HFF-Myc (cell line): Measurements from ENCODE around the gene BEST4.

ENCODE experiments used
- DNase-seq: peaks from one replicate; pipeline ENCODE4 v3.0.0-alpha.2; 2011; ENCODE audit warnings: low read depth; ENCODE audit errors: extremely low read depth
- H3K4me3 ChIP-seq: replicated peaks from 2 replicates; pipeline ENCODE4 v1.5.1; 2011; ENCODE audit warnings: low read depth, mild to moderate bottlenecking, control low read depth, low read length
- TF ChIP-seq, protein P1 (sequence below): IDR thresholded peaks from 2 replicates; pipeline ENCODE4 v1.5.1; 2012; ENCODE audit warnings: mild to moderate bottlenecking, low read depth, low read length, control low read depth; ENCODE audit errors: missing control alignments

The BEST4 gene

DNA sequence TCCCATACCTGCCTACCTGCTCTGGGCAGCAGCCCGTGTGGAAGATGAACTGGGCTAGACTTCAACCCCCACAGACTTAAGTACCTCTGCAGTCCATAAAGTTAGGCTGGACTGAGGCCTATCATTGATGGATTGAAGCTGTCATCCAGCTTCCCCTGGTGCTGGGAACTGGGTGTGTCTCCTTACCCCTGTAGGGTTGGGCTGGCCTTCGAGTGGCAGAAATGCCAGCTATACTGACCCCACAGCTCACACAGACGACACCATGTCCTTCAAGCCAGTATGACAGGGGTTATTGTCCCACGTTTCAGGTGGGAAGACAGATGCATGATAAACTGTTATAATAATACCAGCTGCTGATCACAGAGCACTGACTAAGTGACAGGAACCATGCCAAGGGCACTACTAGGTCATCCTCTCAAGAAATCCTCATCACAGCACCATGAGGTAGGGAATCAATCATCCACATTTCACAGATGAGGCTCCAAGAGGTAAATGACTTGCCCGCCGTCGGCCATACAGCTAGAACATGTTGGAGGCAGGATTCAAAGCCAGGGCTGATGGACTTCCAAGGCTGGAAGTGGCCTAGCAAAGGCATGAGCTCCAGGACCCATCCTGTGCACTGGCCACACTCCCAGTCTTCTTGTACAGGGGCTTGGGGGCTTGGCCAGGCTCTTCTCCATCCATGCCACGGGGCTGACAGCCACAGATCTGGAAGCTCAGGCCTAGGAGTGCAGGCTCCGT is at the start of gene BEST4:
TSS of gene BEST4 (minus strand) at position 51 of the 741 bp plus-strand sequence. CDS start 465 bp downstream, outside the sequence.
- TF ChIP-seq, protein P1, sequence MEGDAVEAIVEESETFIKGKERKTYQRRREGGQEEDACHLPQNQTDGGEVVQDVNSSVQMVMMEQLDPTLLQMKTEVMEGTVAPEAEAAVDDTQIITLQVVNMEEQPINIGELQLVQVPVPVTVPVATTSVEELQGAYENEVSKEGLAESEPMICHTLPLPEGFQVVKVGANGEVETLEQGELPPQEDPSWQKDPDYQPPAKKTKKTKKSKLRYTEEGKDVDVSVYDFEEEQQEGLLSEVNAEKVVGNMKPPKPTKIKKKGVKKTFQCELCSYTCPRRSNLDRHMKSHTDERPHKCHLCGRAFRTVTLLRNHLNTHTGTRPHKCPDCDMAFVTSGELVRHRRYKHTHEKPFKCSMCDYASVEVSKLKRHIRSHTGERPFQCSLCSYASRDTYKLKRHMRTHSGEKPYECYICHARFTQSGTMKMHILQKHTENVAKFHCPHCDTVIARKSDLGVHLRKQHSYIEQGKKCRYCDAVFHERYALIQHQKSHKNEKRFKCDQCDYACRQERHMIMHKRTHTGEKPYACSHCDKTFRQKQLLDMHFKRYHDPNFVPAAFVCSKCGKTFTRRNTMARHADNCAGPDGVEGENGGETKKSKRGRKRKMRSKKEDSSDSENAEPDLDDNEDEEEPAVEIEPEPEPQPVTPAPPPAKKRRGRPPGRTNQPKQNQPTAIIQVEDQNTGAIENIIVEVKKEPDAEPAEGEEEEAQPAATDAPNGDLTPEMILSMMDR = no peak
- no peak within 1 kb of the TSS for H3K4me3 ChIP-seq
- DNase-seq = no peak

DNA sequence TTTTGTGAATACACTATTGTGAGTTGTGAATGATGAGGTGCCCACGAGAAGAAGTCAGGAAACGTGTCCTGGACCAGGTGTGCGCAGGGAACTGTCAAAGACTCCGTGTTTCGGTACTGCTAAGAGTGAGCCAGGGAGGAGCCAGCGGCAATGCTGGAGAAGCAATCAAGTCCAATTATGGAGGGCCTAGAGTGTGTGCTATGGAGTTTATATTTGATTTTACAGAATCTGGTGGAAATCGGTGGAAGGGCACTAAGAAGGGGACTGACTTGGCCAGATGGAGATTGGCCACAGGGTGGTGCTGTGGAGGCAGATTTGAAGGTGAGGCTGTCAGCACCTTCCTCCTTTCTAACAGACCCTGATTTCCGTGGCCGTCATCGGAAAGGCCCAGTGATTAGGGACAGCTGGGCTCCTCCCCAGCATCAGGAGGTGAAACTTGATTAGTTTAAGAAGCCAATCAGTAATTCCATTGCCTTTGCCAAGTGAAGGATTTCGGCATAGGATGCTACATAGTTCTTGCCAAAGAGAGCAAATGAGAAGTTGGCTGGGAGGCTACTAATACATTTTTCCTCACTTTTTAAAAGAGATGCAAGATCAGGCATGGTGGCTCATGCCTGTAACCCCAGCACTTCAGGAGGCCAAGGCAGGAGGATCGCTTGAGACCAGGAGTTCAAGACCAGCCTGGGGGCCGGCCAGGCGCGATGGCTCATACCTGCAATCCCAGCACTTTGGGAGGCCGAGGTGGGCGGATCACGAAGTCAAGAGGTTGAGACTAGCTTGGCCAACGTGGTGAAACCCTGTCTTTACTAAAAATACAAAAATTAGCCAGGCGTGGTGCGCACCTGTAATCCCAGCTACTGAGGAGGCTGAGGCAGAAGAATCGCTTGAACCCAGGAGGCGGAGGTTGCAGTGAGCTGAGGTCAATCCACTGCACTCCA is 48.0 kb upstream of the BEST4 start:
- peak; percentile 61 for DNase-seq
- no peak overlapping the region for H3K4me3 ChIP-seq
- TF ChIP-seq, protein P1 = peak; percentile 91

DNA sequence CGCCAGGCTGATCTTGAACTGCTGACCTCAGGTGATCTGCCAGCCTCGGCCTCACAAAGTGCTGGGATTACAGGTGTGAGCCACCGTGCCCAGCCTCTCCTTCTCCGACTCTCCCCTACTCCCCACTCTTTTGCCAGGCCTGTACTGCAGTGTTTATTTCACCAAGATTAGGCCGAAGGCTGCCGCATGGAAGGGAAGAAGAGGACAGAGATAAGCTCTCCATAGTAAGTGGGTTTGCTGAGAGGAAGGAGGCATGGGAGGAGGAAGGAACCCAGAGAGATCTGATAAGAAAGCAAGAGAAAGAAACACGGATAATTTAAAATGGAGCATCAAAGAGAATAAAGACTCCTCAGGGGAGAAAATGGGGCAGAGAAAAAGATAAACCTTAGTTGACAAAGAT is 46.4 kb upstream of the BEST4 start:
- TF ChIP-seq, protein P1 = no peak
- no peak overlapping the region for H3K4me3 ChIP-seq
- DNase-seq = no peak

DNA sequence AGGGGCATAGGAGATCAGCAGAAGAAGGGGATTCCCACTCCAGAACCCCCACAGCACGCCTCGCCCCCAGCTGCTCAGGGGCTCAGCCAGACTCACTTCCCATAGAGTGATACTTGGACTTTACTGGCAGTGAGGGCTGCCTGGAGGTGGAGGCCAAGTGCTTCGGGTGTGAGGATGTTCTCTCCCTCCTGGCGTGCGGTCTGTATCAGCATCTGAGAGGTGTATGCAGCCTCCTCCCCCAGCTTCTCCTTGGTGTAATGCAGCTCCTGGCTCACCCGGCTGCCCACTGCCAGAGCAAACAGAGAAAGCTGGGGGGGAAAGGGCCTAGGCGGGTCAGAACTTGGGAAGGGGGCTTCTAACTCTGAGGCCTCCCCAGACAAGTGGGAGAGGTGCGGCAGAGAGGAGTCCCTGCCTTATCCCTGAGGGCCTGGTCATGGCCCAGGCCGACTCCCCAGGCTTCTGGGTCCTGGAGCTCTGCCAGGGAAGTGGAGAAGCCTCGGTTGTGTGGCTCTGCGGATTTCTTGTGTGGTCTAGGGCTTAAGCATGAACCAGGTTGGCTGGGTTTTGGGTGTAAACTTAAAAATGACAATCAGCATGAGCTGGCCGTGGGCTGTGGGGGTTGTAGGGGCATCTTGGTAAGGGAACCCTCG is 44.2 kb upstream of the BEST4 start:
- DNase-seq = no peak
- TF ChIP-seq, protein P1 = no peak

DNA sequence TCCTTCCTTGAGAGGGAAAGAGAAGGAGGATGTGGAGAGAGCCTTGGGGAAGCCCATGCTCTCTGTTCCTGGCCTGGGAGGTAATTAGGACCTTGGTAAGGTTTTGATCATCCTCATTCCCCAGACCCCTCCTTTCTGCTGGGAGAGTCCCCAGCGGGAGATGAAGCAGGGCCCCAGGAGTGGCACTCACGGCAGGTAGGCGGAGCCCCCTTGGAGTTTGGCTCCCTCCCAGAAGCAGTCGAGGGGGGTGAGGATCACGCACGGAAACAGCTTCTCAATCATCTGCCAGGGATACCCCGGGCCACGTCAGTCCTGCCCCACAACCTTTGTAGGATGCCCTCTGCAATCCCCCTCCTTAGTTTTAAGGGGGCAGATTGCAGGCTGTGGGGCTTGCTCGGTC is 43.5 kb upstream of the BEST4 start:
- TF ChIP-seq, protein P1 = no peak
- no peak for DNase-seq
- no peak overlapping the region for H3K4me3 ChIP-seq

More for the DNA sequence above, 44.2 kb upstream of the BEST4 start:
- H3K4me3 ChIP-seq = no peak overlapping the region

DNA sequence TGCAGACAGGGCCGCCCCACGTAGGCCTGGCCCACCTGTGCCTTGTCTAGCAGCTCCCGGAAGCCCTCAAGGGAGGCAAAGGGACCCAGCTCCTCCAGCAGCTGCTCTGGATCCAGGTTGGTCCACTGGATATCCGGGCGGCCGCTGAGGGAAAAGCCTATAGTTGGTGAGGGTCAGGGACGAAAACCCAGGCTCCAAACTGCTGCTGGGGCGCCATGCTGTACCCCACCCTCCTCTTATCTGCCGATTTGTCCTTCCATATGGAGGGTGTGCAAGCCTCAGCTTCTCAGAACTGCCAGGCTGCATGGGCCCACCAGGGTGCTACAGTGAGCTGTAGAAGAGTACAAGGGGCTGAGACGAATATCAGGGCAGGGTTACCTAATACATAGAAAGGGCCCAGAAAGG is 42.9 kb upstream of the BEST4 start:
- DNase-seq = no peak
- TF ChIP-seq, protein P1 = no peak

More for the DNA sequence above, 42.9 kb upstream of the BEST4 start:
- H3K4me3 ChIP-seq = no peak overlapping the region
